CD14-positive monocyte (primary cell): ENCODE results near the gene TNNI2. TPM values are rescaled to one million over a fixed set of nuclear protein-coding genes. Genes with fewer than 3 reads are reported as not detected.
A peak's percentile ranks its signal among the peaks of the same experiment; 100 is the strongest.

Experiments used
- DNase-seq, 3 donors: peaks; one replicate each; pipeline ENCODE4 v3.0.0-alpha.2; 2011 to 2022
- H2AFZ ChIP-seq: 2 replicates; pipeline ENCODE4 v1.6.0; 2012; ENCODE audit warnings: mild to moderate bottlenecking, low read depth, low read length, inconsistent platforms; ENCODE audit not compliant: insufficient read depth, poor library complexity, severe bottlenecking
- H3K27ac ChIP-seq, 2 donors: 1 replicate in 1 of 2; 2 replicates in 1 of 2; pipeline ENCODE4 v1.5.1; 2012 to 2013; ENCODE audit warnings: low read length in 2 of 2, control low read depth in 1 of 2, inconsistent platforms in 1 of 2, low read depth in 1 of 2, mild to moderate bottlenecking in 1 of 2
- H3K27me3 ChIP-seq, 2 donors: one replicate each; pipeline versions ENCODE4 v1.6.0 to v1.6.1; 2011 to 2013; ENCODE audit warnings: low read length in 2 of 2; ENCODE audit not compliant: control insufficient read depth in 2 of 2, insufficient read depth in 2 of 2
- H3K36me3 ChIP-seq, 2 donors: replicated peaks in 1 of 2; 1 replicate in 1 of 2; 2 replicates in 1 of 2; pipeline versions ENCODE4 v1.5.1 to v1.6.1; 2012 to 2013; ENCODE audit warnings: low read length in 2 of 2, control low read depth in 1 of 2, inconsistent platforms in 1 of 2, mild to moderate bottlenecking in 1 of 2; ENCODE audit not compliant: insufficient read depth in 2 of 2, control insufficient read depth in 1 of 2
- H3K4me1 ChIP-seq, 2 donors: 1 replicate in 1 of 2; 2 replicates in 1 of 2; pipeline versions ENCODE4 v1.5.1 to v1.6.1; 2012 to 2013; ENCODE audit warnings: low read length in 2 of 2, control low read depth in 1 of 2, inconsistent platforms in 1 of 2, mild to moderate bottlenecking in 1 of 2, moderate library complexity in 1 of 2; ENCODE audit not compliant: insufficient read depth in 2 of 2, control insufficient read depth in 1 of 2
- H3K4me2 ChIP-seq: replicated peaks from 2 replicates; pipeline ENCODE3; 2012; ENCODE audit warnings: low read length, moderate library complexity, mild to moderate bottlenecking; ENCODE audit not compliant: poor library complexity, severe bottlenecking; ENCODE audit errors: extremely low read depth
- H3K4me3 ChIP-seq, 3 experiments: fragments of 200-600 bp in 1 of 3; sonication (generic) in 1 of 3; replicated peaks in 1 of 3; 1 replicate in 2 of 3; 2 replicates in 1 of 3; pipeline ENCODE4 v1.5.1; 2011 to 2013; ENCODE audit warnings: low read length in 3 of 3, mild to moderate bottlenecking in 3 of 3, control low read depth in 2 of 3, low read depth in 2 of 3, inconsistent platforms in 1 of 3, moderate library complexity in 1 of 3
- H3K79me2 ChIP-seq: 2 replicates; pipeline ENCODE4 v1.6.0; 2012; ENCODE audit warnings: mild to moderate bottlenecking, control low read depth, inconsistent platforms, low read length, moderate library complexity; ENCODE audit not compliant: insufficient read depth
- H3K9ac ChIP-seq: 2 replicates; pipeline ENCODE4 v1.6.0; 2017; ENCODE audit warnings: low read length, mild to moderate bottlenecking; ENCODE audit not compliant: insufficient read depth, poor library complexity, severe bottlenecking
- H3K9me3 ChIP-seq, 2 donors: replicated peaks in 1 of 2; 1 replicate in 1 of 2; 2 replicates in 1 of 2; pipeline versions ENCODE4 v1.5.1 to v1.6.1; 2012 to 2013; ENCODE audit warnings: low read length in 2 of 2, control low read depth in 1 of 2; ENCODE audit not compliant: control insufficient read depth in 1 of 2, insufficient read depth in 1 of 2
- H4K20me1 ChIP-seq: 2 replicates; pipeline ENCODE4 v1.6.0; 2012; ENCODE audit warnings: mild to moderate bottlenecking, low read length, control low read depth, moderate library complexity; ENCODE audit not compliant: insufficient read depth
- H3K27ac Mint-ChIP-seq, 7 donors: one replicate each; pipeline ENCODE4 v1.8.0; 2020; ENCODE audit warnings: mild to moderate bottlenecking in 7 of 7, mixed read lengths in 7 of 7, moderate library complexity in 6 of 7, inconsistent platforms in 2 of 7
- H3K27me3 Mint-ChIP-seq, 3 donors: one replicate each; pipeline ENCODE4 v1.8.0; 2021 to 2022; ENCODE audit warnings: low read depth in 3 of 3, mild to moderate bottlenecking in 3 of 3, mixed read lengths in 3 of 3, moderate library complexity in 3 of 3, inconsistent platforms in 1 of 3
- H3K36me3 Mint-ChIP-seq, 2 donors: one replicate each; pipeline ENCODE4 v1.8.0; 2020; ENCODE audit warnings: mixed read lengths in 2 of 2, inconsistent platforms in 1 of 2, mild to moderate bottlenecking in 1 of 2
- H3K4me1 Mint-ChIP-seq: one replicate; pipeline ENCODE4 v1.8.0; 2020; ENCODE audit warnings: mild to moderate bottlenecking, mixed read lengths
- H3K4me3 Mint-ChIP-seq, 2 donors: one replicate each; pipeline ENCODE4 v1.8.0; 2020; ENCODE audit warnings: mild to moderate bottlenecking in 2 of 2, mixed read lengths in 2 of 2, moderate library complexity in 1 of 2
- H3K9me3 Mint-ChIP-seq, 7 donors: one replicate each; pipeline ENCODE4 v1.8.0; 2020 to 2022; ENCODE audit warnings: mixed read lengths in 7 of 7, mild to moderate bottlenecking in 6 of 7, moderate library complexity in 6 of 7, inconsistent platforms in 2 of 7
- CTCF ChIP-seq: fragments of 200-600 bp; IDR thresholded peaks from one replicate; pipeline ENCODE4 v1.8.0; 2022; ENCODE audit warnings: antibody characterized with exemption, mild to moderate bottlenecking
- WGBS: methylation state at CpG from one replicate; pipeline ENCODE4 v1.1.5; 2013; ENCODE audit warnings: missing lambda C conversion rate; ENCODE audit not compliant: insufficient coverage; 5-methylcytosine and 5-hydroxymethylcytosine counted together
- intact Hi-C, 2 donors: fragments of 100-400 bp; cut with micrococcal nuclease; formaldehyde crosslinking; loops; one replicate each; pipeline versions ENCODE4 v1.15.0 to v1.15.1; 2023
- polyA plus RNA-seq, 3 donors: library from polyadenylated mRNA; depleted of rRNA in 1 of 3; unstranded in 2 of 3; stranded (reverse) in 1 of 3; fragments of 300-500 nt in 2 of 3; fragments of >200 nt in 1 of 3; fragmentation: Illumina TruSeq in 2 of 3; gene quantifications; 1 replicate in 2 of 3; 2 replicates in 1 of 3; pipeline ENCODE4 v1.2.3, GENCODE V29; 2012 to 2021

TNNI2 gene
- polyA plus RNA-seq, 3 donors, result 11.4 to 45.8 (median 11.7) TPM

DNA sequence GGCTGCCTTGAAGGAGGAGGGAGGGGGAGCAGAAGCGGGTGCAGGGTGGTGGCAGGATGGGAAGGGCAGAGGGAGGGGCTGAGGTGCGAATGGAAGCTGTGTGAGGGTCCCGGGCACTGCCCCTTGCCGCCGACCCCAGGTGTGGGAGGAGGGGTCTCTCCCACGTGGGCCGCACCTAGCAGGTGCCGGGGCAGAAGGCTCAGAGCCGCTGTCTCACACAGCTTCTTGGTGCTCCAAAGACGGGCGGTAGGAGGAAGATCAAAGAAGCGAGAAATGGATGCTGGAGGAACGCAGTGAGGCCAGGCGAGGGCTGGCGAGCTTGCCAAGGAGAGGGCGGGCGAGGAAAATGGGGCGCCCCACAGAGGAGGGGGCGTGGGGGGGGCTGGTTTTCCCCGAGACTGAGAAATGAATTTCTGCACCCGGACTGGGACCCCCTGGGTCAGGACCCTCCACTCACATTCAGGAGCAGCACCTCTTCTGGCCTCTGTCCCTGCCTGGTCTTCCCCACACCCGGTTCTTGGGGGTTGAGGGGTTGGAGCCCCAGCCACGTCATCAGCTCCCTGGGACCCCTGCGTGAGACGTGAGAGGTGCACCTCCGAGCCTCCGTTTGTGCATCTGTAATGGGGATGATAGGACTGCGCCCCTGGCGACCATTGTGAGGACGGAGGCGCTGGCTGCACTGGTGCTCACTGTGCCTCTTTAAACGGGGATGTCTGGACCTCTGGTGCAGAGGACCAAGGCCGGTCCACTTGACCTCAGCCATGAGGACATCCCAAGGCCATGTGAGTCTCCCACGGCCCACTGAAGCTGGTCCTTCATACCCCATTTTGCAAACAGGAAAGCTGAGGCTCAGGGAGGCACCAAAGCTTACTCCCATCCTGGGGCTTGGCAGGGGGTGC is 30.9 kb downstream of the TNNI2 start:
- intact Hi-C loops, result no loop called here
- Histone ChIP-seq H3K27me3 (no peaks in the 10 kb centered on the region), H3K9ac (no peak overlapping the region), H4K20me1 (peaks cover 98% of the 10 kb centered on the region), H3K4me2 (no peak overlapping the region), H3K36me3 (peaks cover 42 to 62% of the 10 kb centered on the region in 2 donors), H2AFZ (no peak overlapping the region), H3K4me3 (no peak overlapping the region), H3K27ac (no peak overlapping the region), H3K79me2 (peaks cover 90% of the 10 kb centered on the region), H3K9me3 (no peaks in the 10 kb centered on the region), H3K4me1 (peaks cover 5 to 37% of the 10 kb centered on the region in 2 donors)
- TF ChIP-seq CTCF, result no peak
- Mint-ChIP-seq H3K4me1 (peaks cover 42% of the 10 kb centered on the region), H3K4me3 (no peak overlapping the region), H3K27me3 (peaks cover 1 to 11% (median 4%) of the 10 kb centered on the region in 3 donors), H3K9me3 (peaks cover 0 to 2% (median 0%) of the 10 kb centered on the region in 7 donors), H3K36me3 (peaks cover 53 to 72% of the 10 kb centered on the region in 2 donors), H3K27ac (peak overlapping the region in 1 of 7 donors; percentile 19)
- no peak for DNase-seq
- 94% methylated on average over 27 of the region's 34 CpGs for WGBS

GRCh38 chr11:1870326-1870696 is 31.5 kb downstream of the TNNI2 start:
- no peak overlapping the region for H3K27ac ChIP-seq
- H3K4me3 Mint-ChIP-seq, result no peak overlapping the region
- H3K4me2 ChIP-seq, result no peak overlapping the region
- WGBS, result 96% methylated on average over 6 of the region's 12 CpGs
- peaks cover 55 to 69% of the 10 kb centered on the region in 2 donors for H3K36me3 Mint-ChIP-seq
- peaks cover 98% of the 10 kb centered on the region for H4K20me1 ChIP-seq
- H3K4me1 ChIP-seq, result peaks cover 0 to 37% of the 10 kb centered on the region in 2 donors
- H3K9ac ChIP-seq, result no peak overlapping the region
- H3K9me3 ChIP-seq, result no peaks in the 10 kb centered on the region
- H3K4me3 ChIP-seq, result no peak overlapping the region
- peaks cover 46% of the 10 kb centered on the region for H3K4me1 Mint-ChIP-seq
- no peaks in the 10 kb centered on the region for H3K27me3 ChIP-seq
- intact Hi-C loops, result no loop called here
- no peak overlapping the region for H2AFZ ChIP-seq
- no peak for TF ChIP-seq CTCF
- peaks cover 90% of the 10 kb centered on the region for H3K79me2 ChIP-seq
- H3K36me3 ChIP-seq, result peaks cover 36 to 60% of the 10 kb centered on the region in 2 donors
- H3K27me3 Mint-ChIP-seq, result peaks cover 1 to 9% (median 4%) of the 10 kb centered on the region in 3 donors
- no peak for DNase-seq
- H3K9me3 Mint-ChIP-seq, result peaks cover 0 to 2% (median 0%) of the 10 kb centered on the region in 7 donors
- peak overlapping the region in 1 of 7 donors; percentile 79 for H3K27ac Mint-ChIP-seq
